Kidney glomerular epithelial cell (primary cell): ENCODE measurements around the gene SCN2B.

ENCODE experiments used
- DNase-seq: peaks from one replicate; lab custom pipeline; 2025; lab: John Stamatoyannopoulos, UW

SCN2B gene

DNA sequence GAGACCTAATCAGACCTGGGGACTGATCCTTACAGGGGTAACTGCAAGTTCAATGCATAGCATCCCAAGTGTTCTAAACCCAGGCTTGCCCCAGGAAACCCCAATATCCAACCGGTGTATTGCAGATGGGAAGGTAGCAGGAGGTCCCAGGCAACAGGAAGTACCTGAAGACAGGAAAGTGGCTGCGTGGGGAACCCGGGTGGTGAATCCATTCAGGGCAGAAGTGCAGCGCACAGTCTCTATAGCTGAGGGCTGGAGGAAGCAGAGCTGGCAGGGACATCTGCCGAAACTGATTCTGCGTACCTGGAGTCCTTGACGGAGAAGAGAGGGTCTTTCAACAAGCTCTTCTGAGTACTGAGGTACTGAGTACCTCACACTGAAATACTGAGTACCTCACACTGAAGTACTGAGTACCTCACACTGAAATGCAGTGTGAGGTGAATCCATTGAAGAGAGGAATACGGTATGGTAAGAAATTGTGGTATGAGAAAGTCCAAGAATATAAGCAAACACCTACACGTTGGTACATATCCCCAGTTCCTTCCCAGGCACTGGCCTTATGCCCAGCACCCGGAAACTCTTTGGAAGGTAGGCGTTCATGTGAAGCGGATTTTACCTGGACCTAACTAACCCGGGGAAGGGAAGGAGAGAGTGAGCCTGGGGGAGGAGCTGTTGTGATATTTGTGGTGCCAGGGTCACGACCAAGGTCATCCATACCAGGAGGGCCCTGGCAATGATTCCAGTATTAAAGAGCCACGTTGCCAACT lies 43.9 kb downstream of the SCN2B start:
- no peak for DNase-seq

DNA sequence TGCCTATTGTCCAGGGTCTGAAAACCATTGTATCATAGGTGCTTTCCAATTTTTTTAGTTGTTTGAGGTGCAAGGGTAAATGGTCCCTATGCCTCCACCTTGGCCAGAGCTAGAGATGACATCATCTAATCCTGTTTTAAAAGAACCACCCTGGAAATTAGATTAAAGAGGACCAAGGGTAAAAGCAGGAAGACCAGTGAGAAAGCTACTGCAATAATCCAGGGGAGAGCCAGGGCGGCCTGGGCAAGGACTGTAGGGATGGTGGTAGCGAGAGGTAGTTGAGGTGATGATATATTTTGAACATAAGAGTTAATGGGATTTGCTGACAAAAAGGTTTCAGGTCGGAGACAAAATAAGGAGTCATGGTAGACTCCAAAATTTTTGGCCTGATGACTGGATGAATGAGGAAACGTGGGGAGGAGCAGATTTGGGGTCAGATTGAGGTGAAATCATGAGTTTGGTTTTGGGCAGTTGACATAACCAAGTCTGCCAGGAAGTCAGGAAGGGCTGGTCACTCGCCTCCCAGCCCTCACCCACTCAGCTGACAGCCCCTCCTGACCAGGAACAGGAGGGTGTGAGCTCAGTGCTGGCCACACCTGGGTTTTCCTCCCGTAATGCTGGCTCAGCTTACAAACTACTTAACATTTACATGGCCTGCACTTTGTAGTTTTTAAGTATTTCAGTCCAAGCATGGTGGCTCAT lies 46.8 kb downstream of the SCN2B start:
- no peak for DNase-seq

GRCh38 chr11:118128721-118129470 lies 47.5 kb downstream of the SCN2B start:
- DNase-seq, result no peak

- no peak for DNase-seq
Observed at GRCh38 chr11:118128310-118128709, 48.1 kb downstream of the SCN2B start.

- DNase-seq, result no peak
Observed at GRCh38 chr11:118126082-118126838, 50.2 kb downstream of the SCN2B start.

- DNase-seq, result no peak
Observed at GRCh38 chr11:118124929-118125535, 51.4 kb downstream of the SCN2B start.

DNA sequence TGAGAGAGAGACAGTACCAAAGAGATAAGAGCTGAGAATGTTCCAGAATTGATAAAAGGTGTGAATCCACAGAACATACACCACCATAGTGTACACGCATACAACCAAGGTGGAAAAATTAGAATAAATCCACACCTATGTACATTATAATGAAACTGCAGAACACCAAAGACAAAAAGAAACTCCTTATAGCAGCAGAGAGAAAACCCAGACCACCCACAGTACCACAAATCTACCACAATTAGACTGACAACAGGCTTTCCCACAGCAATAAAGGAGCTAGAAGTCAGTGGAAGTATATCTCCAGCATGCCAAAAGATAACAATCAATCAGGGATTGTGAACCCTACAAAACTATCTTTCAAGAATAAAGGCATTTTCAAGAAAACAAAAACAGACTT lies 55.6 kb downstream of the SCN2B start:
- DNase-seq, result no peak

GRCh38 chr11:118117790-118118601 lies 58.4 kb downstream of the SCN2B start:
- DNase-seq, result no peak

DNA sequence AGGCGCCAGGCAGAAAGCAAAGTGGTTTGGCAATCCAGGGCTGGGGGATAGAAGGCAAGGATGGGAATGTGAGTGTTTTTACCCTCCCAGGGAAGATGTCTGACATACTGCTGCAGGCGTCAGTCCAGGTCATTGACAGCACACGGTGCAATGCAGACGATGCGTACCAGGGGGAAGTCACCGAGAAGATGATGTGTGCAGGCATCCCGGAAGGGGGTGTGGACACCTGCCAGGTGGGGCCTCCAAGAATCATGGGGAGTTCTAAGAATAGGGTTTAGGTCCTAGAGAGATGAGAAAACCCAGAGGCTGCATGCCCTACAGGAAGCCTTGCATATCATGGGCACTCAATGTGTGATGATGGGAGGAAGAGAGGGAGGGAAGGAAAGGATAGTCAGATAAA lies 61.4 kb downstream of the SCN2B start:
- DNase-seq, result no peak

- DNase-seq, result no peak
Observed at GRCh38 chr11:118114266-118114665, 62.2 kb downstream of the SCN2B start.

DNA sequence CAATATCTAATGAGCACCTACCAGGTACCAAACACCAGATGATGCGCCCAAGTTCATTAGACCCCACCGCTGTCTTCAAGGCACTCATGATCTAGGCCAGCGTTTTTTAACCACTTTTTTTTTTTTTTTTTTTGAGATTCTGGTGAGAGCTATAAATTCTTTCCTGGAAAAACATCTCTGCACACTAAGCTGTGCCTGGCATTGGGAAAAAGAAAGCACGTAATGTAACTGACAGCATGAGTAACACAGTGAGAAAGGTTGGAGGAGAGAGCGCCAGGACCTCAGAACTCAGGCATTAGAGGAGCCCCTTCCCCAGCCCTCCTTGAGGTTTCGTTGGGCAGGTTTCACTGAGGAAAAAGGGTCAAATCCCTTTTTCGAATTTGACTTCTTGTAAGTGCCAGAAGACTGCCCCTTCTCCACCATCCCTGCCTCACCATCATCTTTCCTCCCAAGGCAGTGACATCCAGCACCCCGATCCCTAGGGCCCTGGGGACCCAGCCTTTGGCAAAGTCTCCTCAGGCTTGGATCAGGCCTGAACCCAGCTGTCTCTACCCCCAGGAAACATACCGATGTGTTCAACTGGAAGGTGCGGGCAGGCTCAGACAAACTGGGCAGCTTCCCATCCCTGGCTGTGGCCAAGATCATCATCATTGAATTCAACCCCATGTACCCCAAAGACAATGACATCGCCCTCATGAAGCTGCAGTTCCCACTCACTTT lies 63.6 kb downstream of the SCN2B start:
- no peak for DNase-seq
